ENCODE data around the gene B9D2.
"Not testable (repeated sequence)": the region's sequence is repeated elsewhere in the genome, so short reads cannot be mapped to it uniquely, and the experiment has no call there.

The B9D2 gene

DNA sequence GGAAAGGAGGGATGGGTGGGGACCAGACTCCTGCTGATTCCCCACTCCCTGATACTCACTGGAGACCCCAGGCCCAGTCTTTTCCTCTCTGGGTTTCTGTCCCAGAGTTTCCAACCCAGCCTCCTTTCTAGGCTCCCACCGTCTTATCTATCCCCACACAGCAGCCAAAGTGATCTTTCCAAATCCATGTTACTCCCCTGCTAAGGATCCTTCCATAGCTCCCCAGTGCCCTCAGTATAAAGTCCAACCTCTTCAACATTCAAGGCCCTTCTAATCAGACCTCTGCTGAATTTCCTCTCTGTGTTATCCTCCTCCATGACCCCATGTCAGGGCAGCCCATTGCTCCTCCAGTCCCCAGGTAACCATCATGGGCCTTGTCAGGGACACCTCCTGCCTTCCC is 8.9 kb downstream of the B9D2 start:
- DNase-seq (ENCODE audit: low read depth), result no peak

- DNase-seq (ENCODE audit: low read depth), result no peak
Observed at GRCh38 chr19:41354343-41354953, 9.5 kb downstream of the B9D2 start.

DNA sequence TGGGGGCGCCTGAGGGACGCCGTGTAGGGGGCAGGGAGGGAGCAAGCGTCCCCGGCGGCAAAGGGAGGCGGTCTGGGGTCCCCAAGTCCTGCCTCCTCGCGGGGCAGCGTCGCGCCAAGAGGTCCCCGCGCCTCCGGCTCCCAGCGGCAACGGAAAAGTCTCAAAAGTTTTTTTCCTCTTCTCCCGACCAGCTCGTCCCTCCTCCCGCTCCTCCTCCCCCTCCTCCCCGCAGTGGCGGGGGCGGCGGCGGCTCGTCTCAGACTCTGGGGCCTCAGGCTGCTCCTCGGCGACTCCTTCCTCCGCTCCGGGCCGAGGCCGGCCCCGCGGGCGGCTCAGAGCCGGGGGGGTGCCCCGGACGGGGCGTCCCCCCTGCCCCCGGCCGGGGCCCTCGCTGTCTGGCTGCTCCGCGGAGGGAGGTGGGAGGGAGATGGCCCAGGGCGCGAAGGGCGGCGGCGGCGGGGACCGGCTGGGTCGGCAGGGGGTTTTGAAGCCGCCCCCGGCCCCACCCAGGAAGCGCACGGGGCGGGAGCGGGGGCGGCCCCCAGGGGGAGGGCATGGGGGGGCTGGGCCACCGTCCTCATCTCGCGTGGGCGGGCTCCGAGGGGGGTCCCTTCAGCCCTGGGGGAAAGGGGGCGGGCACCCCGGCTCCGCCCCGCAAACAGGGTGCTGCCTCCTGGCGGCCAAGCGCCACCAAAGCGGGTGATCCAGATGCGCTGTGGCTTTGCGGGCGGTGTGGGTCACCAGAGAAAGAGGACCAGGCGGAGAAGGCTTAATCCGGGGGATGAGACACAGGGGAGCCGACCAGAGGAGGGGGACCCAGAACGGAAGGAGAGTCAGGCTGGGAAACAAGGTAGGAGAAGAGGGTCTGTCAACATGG is 10.2 kb downstream of the B9D2 start, which contains the start of gene TGFB1:
TGFB1 (minus strand) TSS at position 457 of the 877 bp plus-strand sequence. CDS start 878 bp downstream, outside the sequence.
- DNase-seq (ENCODE audit: low read depth), result peak; percentile 93

DNA sequence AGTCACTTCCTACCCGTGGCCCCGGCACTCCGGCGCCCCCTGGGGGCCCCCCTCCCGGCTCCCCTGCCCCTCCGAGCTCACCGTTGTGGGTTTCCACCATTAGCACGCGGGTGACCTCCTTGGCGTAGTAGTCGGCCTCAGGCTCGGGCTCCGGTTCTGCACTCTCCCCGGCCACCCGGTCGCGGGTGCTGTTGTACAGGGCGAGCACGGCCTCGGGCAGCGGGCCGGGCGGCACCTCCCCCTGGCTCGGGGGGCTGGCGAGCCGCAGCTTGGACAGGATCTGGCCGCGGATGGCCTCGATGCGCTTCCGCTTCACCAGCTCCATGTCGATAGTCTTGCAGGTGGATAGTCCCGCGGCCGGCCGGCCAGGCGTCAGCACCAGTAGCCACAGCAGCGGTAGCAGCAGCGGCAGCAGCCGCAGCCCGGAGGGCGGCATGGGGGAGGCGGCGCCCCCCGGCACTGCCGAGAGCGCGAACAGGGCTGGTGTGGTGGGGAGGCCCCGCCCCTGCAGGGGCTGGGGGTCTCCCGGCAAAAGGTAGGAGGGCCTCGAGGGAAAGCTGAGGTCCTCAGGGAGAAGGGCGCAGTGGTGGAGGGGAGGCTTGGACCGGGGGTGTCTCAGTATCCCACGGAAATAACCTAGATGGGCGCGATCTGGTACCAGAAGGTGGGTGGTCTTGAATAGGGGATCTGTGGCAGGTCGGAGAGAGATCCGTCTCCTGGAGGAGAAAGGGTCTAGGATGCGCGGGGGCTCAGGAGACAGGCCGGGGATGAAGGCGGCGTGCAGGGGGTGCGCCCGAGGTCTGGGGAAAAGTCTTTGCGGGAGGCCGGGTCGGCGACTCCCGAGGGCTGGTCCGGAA is 11.1 kb downstream of the B9D2 start:
- DNase-seq (ENCODE audit: low read depth), result peak; percentile 64

DNA sequence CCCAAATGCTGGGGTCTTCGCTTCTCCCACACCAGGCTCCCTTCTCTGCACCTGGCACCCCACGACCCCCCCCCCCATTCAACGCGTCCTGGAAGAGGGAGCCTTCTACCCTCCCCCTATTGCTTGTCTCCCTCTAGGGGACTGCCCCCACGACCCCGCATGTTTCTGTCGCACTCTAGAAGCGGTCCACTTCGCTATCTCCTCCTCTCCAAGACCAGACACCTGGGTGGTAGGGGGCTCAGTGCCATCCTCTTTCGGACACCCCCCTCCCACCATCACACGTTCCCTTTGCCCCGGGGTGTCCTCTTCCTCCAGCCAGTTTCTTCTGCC is 11.7 kb downstream of the B9D2 start:
- no peak for DNase-seq (ENCODE audit: low read depth)

DNA sequence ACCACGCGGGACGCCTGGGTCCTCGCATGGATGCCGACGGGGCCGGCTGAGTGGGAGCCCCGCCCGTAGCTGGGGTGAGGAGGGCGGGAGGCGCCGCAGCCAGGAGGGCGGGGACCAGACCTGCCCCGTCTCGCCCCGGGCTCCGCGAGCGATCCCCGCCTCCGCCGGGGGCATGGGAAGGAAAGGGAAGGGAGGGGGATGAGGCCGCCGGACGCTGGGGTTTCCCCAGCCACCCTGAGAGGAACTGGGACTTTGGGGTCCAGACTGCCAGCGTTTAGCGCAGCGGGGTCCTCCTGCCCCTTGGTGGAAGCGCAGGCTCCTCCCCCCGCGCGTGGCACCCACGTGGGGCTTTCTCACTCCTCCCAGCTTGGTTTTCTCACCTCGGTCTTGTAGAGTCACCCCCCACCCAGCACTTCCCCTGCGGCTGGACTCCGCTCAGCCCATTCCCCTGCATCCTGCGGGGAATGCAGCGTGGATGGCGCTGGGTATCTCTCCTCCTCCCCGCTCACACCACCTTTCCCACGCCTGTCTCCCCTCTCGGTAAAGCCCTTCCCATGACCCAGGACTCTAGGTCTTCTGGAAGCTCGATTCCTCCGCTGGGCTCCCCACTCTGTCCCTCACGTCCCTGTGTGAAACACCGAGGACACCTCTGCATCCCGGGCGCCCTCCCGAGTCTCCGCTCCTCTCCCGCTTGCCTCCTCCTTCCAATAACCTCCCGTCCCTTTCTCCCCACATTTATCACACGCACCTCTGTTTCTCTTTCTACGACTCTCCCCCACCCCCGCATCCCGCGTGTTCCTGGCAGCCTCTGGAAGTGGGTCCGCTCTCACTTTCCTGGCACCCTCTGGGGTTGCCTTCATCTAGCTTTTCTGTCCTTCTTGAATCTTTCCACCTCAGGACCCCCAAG is 12.4 kb downstream of the B9D2 start:
- DNase-seq (ENCODE audit: low read depth), result peak; percentile 64

GRCh38 chr19:41350735-41351338 is 13.1 kb downstream of the B9D2 start:
- DNase-seq (ENCODE audit: low read depth), result peak; percentile 53

DNA sequence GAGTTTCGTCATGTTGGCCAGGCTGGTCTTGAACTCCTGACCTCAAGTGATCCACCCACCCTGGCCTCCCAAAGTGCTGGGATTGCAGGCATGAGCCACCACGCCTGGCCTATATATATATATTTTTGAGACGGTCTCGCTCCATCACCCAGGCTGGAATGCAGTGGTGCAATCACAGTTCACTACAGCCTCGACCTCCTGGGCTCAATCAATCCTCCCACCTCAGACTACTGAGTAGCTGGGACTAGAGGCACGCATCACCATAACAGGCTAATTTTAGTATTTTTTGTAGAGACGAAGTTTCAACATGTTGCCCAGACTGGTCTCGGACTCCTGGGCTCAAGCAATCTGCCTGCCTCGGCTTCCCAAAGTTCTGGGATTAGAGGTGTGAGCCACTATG is 17.0 kb downstream of the B9D2 start:
- DNase-seq (ENCODE audit: low read depth), result not testable (repeated sequence)

DNA sequence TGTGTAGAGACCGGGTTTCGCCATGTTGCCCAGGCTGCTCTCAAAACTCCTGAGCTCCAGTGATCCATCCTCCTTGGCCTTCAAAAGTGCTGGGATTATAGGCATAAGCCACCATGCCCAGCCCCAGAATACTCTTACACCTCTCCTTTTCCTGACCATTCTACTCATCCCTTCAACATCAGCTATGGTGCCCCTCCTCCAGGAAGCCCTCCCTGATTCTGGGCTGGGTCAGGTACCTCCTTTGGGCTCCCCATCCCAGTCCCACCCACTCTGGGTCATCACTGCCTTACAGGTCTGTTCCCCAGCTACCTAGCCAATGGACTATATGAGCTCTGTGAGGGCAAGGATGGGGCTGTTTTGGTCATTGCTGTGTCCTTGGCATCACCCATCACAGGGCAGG is 19.8 kb downstream of the B9D2 start:
- no peak for DNase-seq (ENCODE audit: low read depth)

DNA sequence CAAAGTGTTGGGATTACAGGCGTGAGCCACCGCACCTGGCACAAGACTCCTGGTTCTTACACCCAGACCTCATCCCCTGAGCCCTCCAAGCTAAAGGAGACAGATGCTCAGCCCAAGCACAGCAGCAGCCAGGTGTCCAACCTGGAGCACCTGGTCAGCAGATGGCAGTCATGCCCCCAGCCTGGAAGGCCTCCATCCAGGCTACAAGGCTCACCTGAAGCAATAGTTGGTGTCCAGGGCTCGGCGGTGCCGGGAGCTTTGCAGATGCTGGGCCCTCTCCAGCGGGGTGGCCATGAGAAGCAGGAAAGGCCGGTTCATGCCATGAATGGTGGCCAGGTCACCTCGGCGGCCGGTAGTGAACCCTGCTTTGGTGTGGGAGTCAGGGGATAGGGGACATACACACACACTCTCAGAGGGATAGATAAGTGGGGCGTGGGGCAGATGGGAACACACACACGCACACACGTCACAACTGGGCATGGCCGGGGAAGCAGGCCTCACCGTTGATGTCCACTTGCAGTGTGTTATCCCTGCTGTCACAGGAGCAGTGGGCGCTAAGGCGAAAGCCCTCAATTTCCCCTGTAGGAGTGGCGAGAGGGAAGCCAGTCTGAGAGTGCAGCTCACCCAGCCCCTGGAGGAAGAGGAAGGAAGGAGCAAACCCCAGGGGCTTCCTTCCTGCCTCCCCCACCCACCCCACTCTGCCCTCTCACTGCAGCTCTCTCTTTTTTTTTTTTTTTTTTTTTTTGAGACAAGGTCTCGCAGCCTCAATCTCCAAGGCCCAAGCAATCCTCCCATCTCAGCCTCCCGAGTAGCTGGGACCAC is 22.1 kb downstream of the B9D2 start:
- DNase-seq (ENCODE audit: low read depth), result no peak

DNA sequence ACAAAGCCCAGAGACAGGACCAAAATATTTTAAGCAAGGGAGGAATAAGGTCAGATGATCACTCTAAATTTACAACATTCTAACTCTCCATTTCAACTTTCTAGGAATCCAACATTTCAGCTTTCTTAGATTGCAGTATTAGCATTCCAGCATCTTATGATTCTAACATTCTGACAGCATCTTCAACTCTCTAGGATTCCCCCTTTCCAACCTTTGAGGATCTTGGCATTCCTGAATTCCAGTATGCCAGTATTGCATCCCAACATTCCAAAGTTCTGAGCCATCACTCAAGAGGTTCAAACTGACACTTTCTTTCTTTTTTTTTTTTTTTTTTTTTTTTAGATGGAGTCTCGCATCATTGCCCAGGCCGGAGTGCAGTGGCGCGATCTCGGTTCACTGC is 24.0 kb downstream of the B9D2 start:
- peak; percentile 93 for DNase-seq (ENCODE audit: low read depth)

DNA sequence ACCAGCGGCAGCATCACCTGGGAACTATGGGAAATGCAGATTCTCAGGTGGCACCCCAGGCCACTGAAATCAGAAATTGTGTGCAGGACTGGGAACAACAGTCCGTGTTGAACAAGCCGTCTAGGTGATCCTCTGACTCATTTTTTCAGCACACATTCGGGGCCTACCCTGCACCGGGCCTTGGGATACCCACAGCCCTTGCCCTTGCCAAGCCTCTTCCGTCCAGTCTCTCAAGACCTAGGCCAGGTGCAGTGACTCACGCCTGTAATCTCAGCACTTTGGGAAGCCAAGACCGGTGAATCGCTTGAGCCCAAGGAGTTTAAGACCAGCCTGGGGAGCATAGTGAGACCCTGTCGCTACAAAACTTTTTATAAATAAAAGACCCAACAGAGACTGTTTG is 28.5 kb downstream of the B9D2 start:
- no peak for DNase-seq (ENCODE audit: low read depth)

- DNase-seq (ENCODE audit: low read depth), result no peak
Observed at GRCh38 chr19:41334793-41335192, 29.2 kb downstream of the B9D2 start.

GRCh38 chr19:41332468-41332867 is 31.5 kb downstream of the B9D2 start:
- DNase-seq (ENCODE audit: low read depth), result no peak

- DNase-seq (ENCODE audit: low read depth), result no peak
Observed at GRCh38 chr19:41332000-41332399, 31.9 kb downstream of the B9D2 start.

DNA sequence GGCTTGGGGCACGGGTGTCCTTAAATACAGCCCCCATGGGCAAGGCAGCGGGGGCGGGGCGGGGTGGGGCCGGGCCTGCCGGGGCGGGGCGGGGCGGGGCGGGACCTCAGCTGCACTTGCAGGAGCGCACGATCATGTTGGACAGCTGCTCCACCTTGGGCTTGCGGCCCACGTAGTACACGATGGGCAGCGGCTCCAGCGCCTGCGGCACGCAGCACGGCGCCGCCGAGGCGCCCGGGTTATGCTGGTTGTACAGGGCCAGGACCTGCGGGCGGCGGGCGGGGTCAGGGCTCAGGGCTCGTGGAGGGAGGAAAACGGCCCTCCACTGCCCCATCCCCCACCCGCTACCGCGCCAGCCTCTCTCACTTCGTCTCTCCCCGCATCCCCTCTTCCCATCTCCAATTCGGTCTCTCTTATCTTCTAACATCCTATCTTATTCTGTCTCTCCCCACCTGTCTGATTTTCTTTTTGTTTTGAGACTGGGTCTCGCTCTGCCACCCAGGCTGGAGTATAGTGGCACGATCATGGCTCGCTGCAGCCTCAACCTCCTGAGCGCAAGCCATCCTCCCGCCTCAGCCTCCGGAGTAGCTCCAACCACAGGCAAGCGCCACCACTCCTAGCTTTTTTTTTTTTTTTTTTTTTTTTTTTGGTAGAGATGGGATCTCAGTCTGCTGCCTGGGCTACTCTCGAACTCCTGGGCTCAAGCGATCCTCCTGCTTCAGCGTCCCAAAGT is 32.8 kb downstream of the B9D2 start:
- DNase-seq (ENCODE audit: low read depth), result no peak

GRCh38 chr19:41330481-41330880 is 33.5 kb downstream of the B9D2 start:
- no peak for DNase-seq (ENCODE audit: low read depth)

GRCh38 chr19:41328842-41329225 is 35.1 kb downstream of the B9D2 start:
- no peak for DNase-seq (ENCODE audit: low read depth)

- peak; percentile 33 for DNase-seq (ENCODE audit: low read depth)
Observed at GRCh38 chr19:41328157-41328841, 35.6 kb downstream of the B9D2 start.

Data from EH (cell line).